Neural crest cell (in vitro differentiated cells): Measurements from ENCODE around the gene CIC. TPM values are rescaled to one million over a fixed set of nuclear protein-coding genes. Genes with fewer than 3 reads are reported as not detected.
"Not testable (repeated sequence)": the region's sequence is repeated elsewhere in the genome, so short reads cannot be mapped to it uniquely, and the experiment has no call there.

Source experiments
- DNase-seq: peaks from one replicate; pipeline ENCODE4 v3.0.0; 2021; ENCODE audit warnings: low read depth, mixed read lengths, low spot score
- H3K27ac Mint-ChIP-seq: one replicate; pipeline ENCODE4 v1.8.0; 2021; ENCODE audit warnings: mild to moderate bottlenecking, mixed read lengths; ENCODE audit not compliant: unreplicated experiment
- H3K27me3 Mint-ChIP-seq: 2 replicates; pipeline ENCODE4 v1.8.0; 2021; ENCODE audit warnings: low read depth, mild to moderate bottlenecking, mixed read lengths
- H3K36me3 Mint-ChIP-seq: 2 replicates; pipeline ENCODE4 v1.8.0; 2021; ENCODE audit warnings: low read depth, mild to moderate bottlenecking, mixed read lengths
- H3K4me1 Mint-ChIP-seq: 2 replicates; pipeline ENCODE4 v1.8.0; 2021; ENCODE audit warnings: mixed read lengths
- H3K4me3 Mint-ChIP-seq: one replicate; pipeline ENCODE4 v1.8.0; 2021; ENCODE audit warnings: mild to moderate bottlenecking, mixed read lengths
- H3K9me3 Mint-ChIP-seq: 2 replicates; pipeline ENCODE4 v1.8.0; 2021; ENCODE audit warnings: mixed read lengths
- total RNA-seq: library from RNA; stranded (reverse); gene quantifications from 2 replicates; pipeline ENCODE4 v1.2.1, GENCODE V29; 2021
- TF ChIP-seq, protein P1 (sequence below): fragments of 200-600 bp; sonication (generic); conservative IDR thresholded peaks from 2 replicates; pipeline ENCODE4 v1.5.0; 2021; ENCODE audit warnings: antibody characterized with exemption, mild to moderate bottlenecking

Gene CIC
- total RNA-seq, 1 donor from 2014 or later = 93.4 TPM

GRCh38 chr19:42335374-42335936 lies 66.4 kb downstream of the CIC start:
- no peak for DNase-seq

GRCh38 chr19:42335971-42336370 lies 66.9 kb downstream of the CIC start:
- H3K27me3 Mint-ChIP-seq = no peaks in the 10 kb centered on the region
- H3K36me3 Mint-ChIP-seq = no peaks in the 10 kb centered on the region
- H3K4me3 Mint-ChIP-seq = no peak overlapping the region
- H3K9me3 Mint-ChIP-seq = no peaks in the 10 kb centered on the region
- TF ChIP-seq, protein P1, sequence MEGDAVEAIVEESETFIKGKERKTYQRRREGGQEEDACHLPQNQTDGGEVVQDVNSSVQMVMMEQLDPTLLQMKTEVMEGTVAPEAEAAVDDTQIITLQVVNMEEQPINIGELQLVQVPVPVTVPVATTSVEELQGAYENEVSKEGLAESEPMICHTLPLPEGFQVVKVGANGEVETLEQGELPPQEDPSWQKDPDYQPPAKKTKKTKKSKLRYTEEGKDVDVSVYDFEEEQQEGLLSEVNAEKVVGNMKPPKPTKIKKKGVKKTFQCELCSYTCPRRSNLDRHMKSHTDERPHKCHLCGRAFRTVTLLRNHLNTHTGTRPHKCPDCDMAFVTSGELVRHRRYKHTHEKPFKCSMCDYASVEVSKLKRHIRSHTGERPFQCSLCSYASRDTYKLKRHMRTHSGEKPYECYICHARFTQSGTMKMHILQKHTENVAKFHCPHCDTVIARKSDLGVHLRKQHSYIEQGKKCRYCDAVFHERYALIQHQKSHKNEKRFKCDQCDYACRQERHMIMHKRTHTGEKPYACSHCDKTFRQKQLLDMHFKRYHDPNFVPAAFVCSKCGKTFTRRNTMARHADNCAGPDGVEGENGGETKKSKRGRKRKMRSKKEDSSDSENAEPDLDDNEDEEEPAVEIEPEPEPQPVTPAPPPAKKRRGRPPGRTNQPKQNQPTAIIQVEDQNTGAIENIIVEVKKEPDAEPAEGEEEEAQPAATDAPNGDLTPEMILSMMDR = no peak
- no peaks in the 10 kb centered on the region for H3K4me1 Mint-ChIP-seq
- no peak for DNase-seq
- no peak overlapping the region for H3K27ac Mint-ChIP-seq

More at GRCh38 chr19:42335374-42335936, 66.4 kb downstream of the CIC start:
- Mint-ChIP-seq H3K27ac (no peak overlapping the region), H3K4me1 (peaks cover 4% of the 10 kb centered on the region), H3K36me3 (no peaks in the 10 kb centered on the region), H3K4me3 (no peak overlapping the region), H3K9me3 (no peaks in the 10 kb centered on the region), H3K27me3 (no peaks in the 10 kb centered on the region)
- TF ChIP-seq, protein P1 = no peak

DNA sequence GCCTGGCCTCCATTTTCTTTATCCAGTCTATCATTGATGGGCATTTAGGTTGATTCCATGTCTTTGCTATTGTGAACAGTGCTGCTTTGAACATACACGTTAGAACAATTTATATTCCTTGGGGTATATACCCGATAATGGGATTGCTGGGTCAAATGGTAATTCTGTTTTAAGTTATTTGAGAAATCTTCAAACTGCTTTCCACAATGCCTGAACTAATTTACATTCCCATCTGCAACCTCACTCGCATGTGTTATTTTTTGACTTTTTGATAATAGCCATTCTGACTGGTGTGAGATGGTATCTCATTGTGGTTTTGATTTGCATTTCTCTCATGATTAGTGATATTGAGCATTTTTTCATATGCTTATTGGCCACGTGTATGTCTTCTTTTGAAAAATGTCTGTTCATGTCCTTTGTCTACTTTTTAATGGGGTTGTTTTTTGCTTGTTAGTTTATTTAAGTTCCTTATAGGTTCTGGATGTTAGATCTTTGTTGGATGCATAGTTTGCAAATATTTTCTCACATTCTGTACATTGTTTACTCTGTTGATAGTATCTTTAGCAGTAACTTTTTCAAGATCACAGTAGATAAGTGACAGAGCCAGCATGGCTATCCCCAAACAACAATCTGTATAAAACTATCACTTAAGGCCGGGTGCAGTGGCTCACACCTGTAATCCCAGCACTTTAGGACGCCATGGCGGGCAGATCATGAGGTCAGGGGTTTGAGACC lies 70.2 kb downstream of the CIC start:
- not testable (repeated sequence) for H3K36me3 Mint-ChIP-seq, H3K4me1 Mint-ChIP-seq, H3K4me3 Mint-ChIP-seq, H3K27me3 Mint-ChIP-seq, DNase-seq, H3K9me3 Mint-ChIP-seq, H3K27ac Mint-ChIP-seq

DNA sequence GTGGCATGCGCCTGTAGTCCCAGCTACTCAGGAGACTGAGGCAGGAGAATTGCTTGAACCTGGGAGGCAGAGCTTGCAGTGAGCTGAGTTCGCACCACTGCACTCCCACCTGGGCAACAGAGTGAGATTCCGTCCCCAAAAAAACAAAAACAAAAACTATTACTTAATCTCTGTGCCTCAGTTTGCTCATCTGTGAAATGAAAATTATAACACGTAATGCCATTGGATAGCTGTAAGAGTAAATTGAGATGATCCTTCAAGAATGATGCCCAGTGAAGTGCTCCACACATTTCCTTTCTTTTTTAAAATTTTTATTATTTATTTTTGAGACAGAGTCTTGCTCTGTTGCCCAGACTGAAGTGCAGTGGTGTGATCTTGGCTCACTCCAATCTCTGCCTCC lies 70.9 kb downstream of the CIC start:
- H3K27me3 Mint-ChIP-seq, DNase-seq, H3K36me3 Mint-ChIP-seq, H3K27ac Mint-ChIP-seq, H3K4me3 Mint-ChIP-seq, H3K4me1 Mint-ChIP-seq, H3K9me3 Mint-ChIP-seq: not testable (repeated sequence)

GRCh38 chr19:42343344-42344110 lies 74.5 kb downstream of the CIC start:
- no peaks in the 10 kb centered on the region for H3K9me3 Mint-ChIP-seq
- H3K36me3 Mint-ChIP-seq = peaks cover 5% of the 10 kb centered on the region
- no peak overlapping the region for H3K27ac Mint-ChIP-seq
- no peak for DNase-seq
- H3K27me3 Mint-ChIP-seq = no peaks in the 10 kb centered on the region
- no peaks in the 10 kb centered on the region for H3K4me1 Mint-ChIP-seq
- no peak overlapping the region for H3K4me3 Mint-ChIP-seq
- TF ChIP-seq, protein P1 = peak; percentile 35

DNA sequence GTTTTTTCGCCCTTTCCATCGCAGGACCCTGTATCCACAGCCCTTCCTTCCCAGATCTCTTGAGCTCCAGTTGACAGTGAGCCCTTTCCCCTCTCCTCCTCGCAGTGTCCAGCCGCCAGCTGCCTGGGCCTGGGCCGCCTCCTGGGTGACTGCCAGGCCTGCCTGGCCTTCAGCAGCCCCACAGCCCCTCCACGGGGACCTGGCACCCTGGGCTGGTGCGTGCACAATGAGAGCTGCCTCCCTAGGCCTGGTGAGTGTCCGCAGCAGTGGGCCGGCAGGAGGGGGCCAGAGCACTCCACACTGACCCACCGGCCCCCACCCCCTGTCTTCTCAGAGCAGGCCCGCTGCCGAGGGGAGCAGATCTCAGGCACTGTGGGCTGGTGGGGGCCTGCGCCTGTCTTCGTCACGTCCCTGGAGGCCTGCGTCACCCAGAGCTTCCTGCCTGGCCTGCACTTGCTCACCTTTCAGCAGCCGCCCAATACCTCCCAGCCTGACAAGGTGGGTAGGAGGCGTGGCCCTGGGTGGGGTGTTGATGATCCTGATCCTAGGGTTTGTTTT lies 75.4 kb downstream of the CIC start:
- Mint-ChIP-seq H3K4me3 (no peak overlapping the region), H3K36me3 (peaks cover 7% of the 10 kb centered on the region), H3K27ac (no peak overlapping the region), H3K4me1 (no peaks in the 10 kb centered on the region), H3K9me3 (no peaks in the 10 kb centered on the region), H3K27me3 (no peaks in the 10 kb centered on the region)
- TF ChIP-seq, protein P1 = no peak
- no peak for DNase-seq

Other genes with a start within 250 kb of the CIC start
- gene GRIK5, start 199.0 kb upstream of the CIC start, total RNA-seq = 3.7 and 3.8 TPM in 2 replicates
- gene ZNF574, start 193.1 kb upstream of the CIC start, total RNA-seq = 25.6 and 26.0 TPM in 2 replicates
- 2.3 and 2.5 TPM in 2 replicates for gene POU2F2, start 136.8 kb upstream of the CIC start, total RNA-seq
- gene DEDD2, start 51.6 kb upstream of the CIC start, total RNA-seq = 20.6 and 21.5 TPM in 2 replicates
- 18.4 and 24.2 TPM in 2 replicates for gene ZNF526, start 48.9 kb upstream of the CIC start, total RNA-seq
- 66.1 and 68.0 TPM in 2 replicates for gene GSK3A, start 26.6 kb upstream of the CIC start, total RNA-seq
- 102 and 105 TPM in 2 replicates for gene ERF, start 14.1 kb upstream of the CIC start, total RNA-seq
- 2.2 and 2.8 TPM in 2 replicates for gene PRR19, start 32.9 kb downstream of the CIC start, total RNA-seq
- gene PAFAH1B3, start 33.4 kb downstream of the CIC start, total RNA-seq = 166 and 173 TPM in 2 replicates
- gene TMEM145, start 44.1 kb downstream of the CIC start, total RNA-seq = 18.4 and 19.4 TPM in 2 replicates
- 38.0 and 39.2 TPM in 2 replicates for gene MEGF8, start 56.4 kb downstream of the CIC start, total RNA-seq
- gene CNFN, start 121.0 kb downstream of the CIC start, total RNA-seq = 2.2 and 3.6 TPM in 2 replicates
- gene LIPE, start 158.1 kb downstream of the CIC start, total RNA-seq = 24.5 and 29.1 TPM in 2 replicates
- not detected in 2 replicates for gene CXCL17, start 173.7 kb downstream of the CIC start, total RNA-seq